NCI-H69 (cell line): ENCODE data around the gene SLC9A7.
A peak's percentile ranks its signal among the peaks of the same experiment; 100 is the strongest.

Experiments used
- DNase-seq: peaks from one replicate; lab custom pipeline; 2025; lab: John Stamatoyannopoulos, UW

SLC9A7 gene

GRCh38 chrX:46573331-46573891, 185.5 kb downstream of the SLC9A7 start, which contains the start of gene CHST7:
TSS of gene CHST7 (plus strand) at chrX:46573765. CDS start at chrX:46573932, 167 bp downstream.
- DNase-seq, result peak; percentile 85

- DNase-seq, result peak; percentile 7
These were observed 186.5 kb downstream of the SLC9A7 start for GRCh38 chrX:46572340-46572936.

GRCh38 chrX:46571423-46572339, 187.2 kb downstream of the SLC9A7 start:
- no peak for DNase-seq

GRCh38 chrX:46569621-46570020, 189.3 kb downstream of the SLC9A7 start:
- DNase-seq, result no peak

GRCh38 chrX:46567388-46567787, 191.5 kb downstream of the SLC9A7 start:
- DNase-seq, result no peak

- no peak for DNase-seq
These were observed 196.9 kb downstream of the SLC9A7 start for GRCh38 chrX:46561824-46562657.

- DNase-seq, result no peak
These were observed 199.9 kb downstream of the SLC9A7 start for GRCh38 chrX:46559062-46559461.

GRCh38 chrX:46554942-46555341, 204.0 kb downstream of the SLC9A7 start:
- peak; percentile 6 for DNase-seq

GRCh38 chrX:46553935-46554334, 205.0 kb downstream of the SLC9A7 start:
- no peak for DNase-seq

- no peak for DNase-seq
These were observed 207.3 kb downstream of the SLC9A7 start for GRCh38 chrX:46551494-46552128.

- DNase-seq, result peak; percentile 1
These were observed 209.0 kb downstream of the SLC9A7 start for GRCh38 chrX:46549914-46550313.
